Stimulated activated CD8-positive, alpha-beta memory T cell treated with anti-CD3 and anti-CD28 coated beads, Interleukin-7, amount 100 ng/mL, for 4 hours (primary cell): ENCODE results near the gene ZBTB7A.

ENCODE experiments used
- DNase-seq, 2 donors: peaks; one replicate each; pipeline ENCODE4 v3.0.0-alpha.2; 2020; ENCODE audit warnings: low read depth in 2 of 2

ZBTB7A gene

GRCh38 chr19:4094291-4094690, 27.6 kb upstream of the ZBTB7A start:
- DNase-seq, result no peak

GRCh38 chr19:4093643-4094175, 27.0 kb upstream of the ZBTB7A start:
- DNase-seq, result no peak

GRCh38 chr19:4090356-4091220, 23.9 kb upstream of the ZBTB7A start:
- DNase-seq, result no peak

- no peak for DNase-seq
These were observed 23.2 kb upstream of the ZBTB7A start for GRCh38 chr19:4089946-4090345.

- peak; percentile 23 to 47 for DNase-seq
These were observed 22.8 kb upstream of the ZBTB7A start for GRCh38 chr19:4089400-4089908.

- peak in 1 of 2 donors; percentile 30 for DNase-seq
These were observed 22.3 kb upstream of the ZBTB7A start for GRCh38 chr19:4088975-4089374.

GRCh38 chr19:4087787-4088679, 21.3 kb upstream of the ZBTB7A start:
- DNase-seq, result no peak

- DNase-seq, result no peak
These were observed 19.7 kb upstream of the ZBTB7A start for GRCh38 chr19:4086411-4086867.

- DNase-seq, result no peak
These were observed 17.8 kb upstream of the ZBTB7A start for GRCh38 chr19:4084547-4084877.

GRCh38 chr19:4083677-4084546, 17.2 kb upstream of the ZBTB7A start:
- DNase-seq, result peak in 1 of 2 donors; percentile 46

GRCh38 chr19:4082172-4082571, 15.5 kb upstream of the ZBTB7A start:
- no peak for DNase-seq

- no peak for DNase-seq
These were observed 14.9 kb upstream of the ZBTB7A start for GRCh38 chr19:4081441-4082129.

GRCh38 chr19:4080473-4080872, 13.8 kb upstream of the ZBTB7A start:
- DNase-seq, result no peak

GRCh38 chr19:4077800-4078684, 11.3 kb upstream of the ZBTB7A start:
- peak in 1 of 2 donors; percentile 54 for DNase-seq

GRCh38 chr19:4077007-4077374, 10.3 kb upstream of the ZBTB7A start:
- no peak for DNase-seq

- no peak for DNase-seq
These were observed 8.7 kb upstream of the ZBTB7A start for GRCh38 chr19:4075373-4075772.

- no peak for DNase-seq
These were observed 4.9 kb upstream of the ZBTB7A start for GRCh38 chr19:4071610-4072009.

GRCh38 chr19:4069331-4069959, 2.7 kb upstream of the ZBTB7A start:
- DNase-seq, result no peak
